WTC11 (cell line): ENCODE data around the gene NEUROG2.

ENCODE experiments used
- ELF4 ChIP-seq: sonication (generic); formaldehyde crosslinking; IDR thresholded peaks from 2 replicates; pipeline ENCODE4 v1.8.1; 2022; ENCODE audit warnings: low read depth, mild to moderate bottlenecking, moderate library complexity, missing genetic modification reagents
- FOXK1 ChIP-seq: sonication (generic); formaldehyde crosslinking; IDR thresholded peaks from 2 replicates; pipeline ENCODE4 v1.8.0; 2022; ENCODE audit warnings: mild to moderate bottlenecking, moderate library complexity, missing genetic modification reagents
- JUN ChIP-seq: sonication (generic); formaldehyde crosslinking; IDR thresholded peaks from 2 replicates; pipeline ENCODE4 v1.8.0; 2023; ENCODE audit warnings: mild to moderate bottlenecking, missing genetic modification reagents
- NR1H2 ChIP-seq: sonication (generic); formaldehyde crosslinking; IDR thresholded peaks from 2 replicates; pipeline ENCODE4 v1.9.0; 2021; ENCODE audit warnings: mild to moderate bottlenecking, moderate library complexity, missing genetic modification reagents
- TF ChIP-seq, protein P1 (sequence below): fragments of 250-450 bp; sonication (Bioruptor Pico); IDR thresholded peaks from 2 replicates; pipeline ENCODE4 v1.9.0; 2021; ENCODE audit warnings: moderate library complexity, mild to moderate bottlenecking, inconsistent platforms, borderline replicate concordance
- TF ChIP-seq, protein P2 (sequence below): sonication (generic); formaldehyde crosslinking; IDR thresholded peaks from 2 replicates; pipeline ENCODE4 v1.8.0; 2022; ENCODE audit warnings: mild to moderate bottlenecking, missing genetic modification reagents
- TF ChIP-seq, protein P3 (sequence below): sonication (generic); formaldehyde crosslinking; IDR thresholded peaks from 2 replicates; pipeline ENCODE4 v1.8.1; 2023; ENCODE audit warnings: mild to moderate bottlenecking, moderate library complexity, missing genetic modification reagents
- TF ChIP-seq, protein P4 (sequence below): sonication (generic); formaldehyde crosslinking; conservative IDR thresholded peaks from 2 replicates; pipeline ENCODE4 v1.8.1; 2023; ENCODE audit warnings: mild to moderate bottlenecking, low read depth, missing genetic modification reagents, moderate library complexity

DNA sequence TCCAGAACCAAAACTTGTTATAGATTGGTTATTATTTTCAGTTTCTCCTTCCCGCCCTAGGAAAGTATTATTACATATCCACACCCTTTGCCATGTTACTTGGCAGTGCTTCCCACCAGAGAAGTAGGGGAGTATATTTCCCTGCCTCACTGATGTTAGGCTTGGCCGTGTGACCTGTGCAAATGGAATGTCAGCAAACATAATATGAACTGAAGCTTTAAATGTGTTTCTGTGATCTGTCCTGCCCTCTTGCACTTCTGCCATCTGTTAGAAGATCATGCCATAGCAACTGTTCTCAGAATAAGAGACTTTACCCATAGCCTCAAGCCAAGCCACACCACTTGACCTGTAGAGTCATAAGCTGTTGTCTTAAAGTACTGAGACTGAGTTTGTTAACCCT, 36.7 kb upstream of the NEUROG2 start:
- TF ChIP-seq NR1H2 (no peak), ELF4 (CRISPR knock-in tag) (no peak), FOXK1 (CRISPR knock-in tag) (no peak), JUN (no peak)
- TF ChIP-seq, protein P1, sequence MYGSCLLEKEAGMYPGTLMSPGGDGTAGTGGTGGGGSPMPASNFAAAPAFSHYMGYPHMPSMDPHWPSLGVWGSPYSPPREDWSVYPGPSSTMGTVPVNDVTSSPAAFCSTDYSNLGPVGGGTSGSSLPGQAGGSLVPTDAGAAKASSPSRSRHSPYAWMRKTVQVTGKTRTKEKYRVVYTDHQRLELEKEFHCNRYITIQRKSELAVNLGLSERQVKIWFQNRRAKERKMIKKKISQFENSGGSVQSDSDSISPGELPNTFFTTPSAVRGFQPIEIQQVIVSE = no peak
- TF ChIP-seq, protein P2, sequence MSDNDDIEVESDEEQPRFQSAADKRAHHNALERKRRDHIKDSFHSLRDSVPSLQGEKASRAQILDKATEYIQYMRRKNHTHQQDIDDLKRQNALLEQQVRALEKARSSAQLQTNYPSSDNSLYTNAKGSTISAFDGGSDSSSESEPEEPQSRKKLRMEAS (CRISPR knock-in tag) = no peak
- TF ChIP-seq, protein P3, sequence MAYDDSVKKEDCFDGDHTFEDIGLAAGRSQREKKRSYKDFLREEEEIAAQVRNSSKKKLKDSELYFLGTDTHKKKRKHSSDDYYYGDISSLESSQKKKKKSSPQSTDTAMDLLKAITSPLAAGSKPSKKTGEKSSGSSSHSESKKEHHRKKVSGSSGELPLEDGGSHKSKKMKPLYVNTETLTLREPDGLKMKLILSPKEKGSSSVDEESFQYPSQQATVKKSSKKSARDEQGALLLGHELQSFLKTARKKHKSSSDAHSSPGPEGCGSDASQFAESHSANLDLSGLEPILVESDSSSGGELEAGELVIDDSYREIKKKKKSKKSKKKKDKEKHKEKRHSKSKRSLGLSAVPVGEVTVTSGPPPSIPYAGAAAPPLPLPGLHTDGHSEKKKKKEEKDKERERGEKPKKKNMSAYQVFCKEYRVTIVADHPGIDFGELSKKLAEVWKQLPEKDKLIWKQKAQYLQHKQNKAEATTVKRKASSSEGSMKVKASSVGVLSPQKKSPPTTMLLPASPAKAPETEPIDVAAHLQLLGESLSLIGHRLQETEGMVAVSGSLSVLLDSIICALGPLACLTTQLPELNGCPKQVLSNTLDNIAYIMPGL = no peak
- TF ChIP-seq, protein P4, sequence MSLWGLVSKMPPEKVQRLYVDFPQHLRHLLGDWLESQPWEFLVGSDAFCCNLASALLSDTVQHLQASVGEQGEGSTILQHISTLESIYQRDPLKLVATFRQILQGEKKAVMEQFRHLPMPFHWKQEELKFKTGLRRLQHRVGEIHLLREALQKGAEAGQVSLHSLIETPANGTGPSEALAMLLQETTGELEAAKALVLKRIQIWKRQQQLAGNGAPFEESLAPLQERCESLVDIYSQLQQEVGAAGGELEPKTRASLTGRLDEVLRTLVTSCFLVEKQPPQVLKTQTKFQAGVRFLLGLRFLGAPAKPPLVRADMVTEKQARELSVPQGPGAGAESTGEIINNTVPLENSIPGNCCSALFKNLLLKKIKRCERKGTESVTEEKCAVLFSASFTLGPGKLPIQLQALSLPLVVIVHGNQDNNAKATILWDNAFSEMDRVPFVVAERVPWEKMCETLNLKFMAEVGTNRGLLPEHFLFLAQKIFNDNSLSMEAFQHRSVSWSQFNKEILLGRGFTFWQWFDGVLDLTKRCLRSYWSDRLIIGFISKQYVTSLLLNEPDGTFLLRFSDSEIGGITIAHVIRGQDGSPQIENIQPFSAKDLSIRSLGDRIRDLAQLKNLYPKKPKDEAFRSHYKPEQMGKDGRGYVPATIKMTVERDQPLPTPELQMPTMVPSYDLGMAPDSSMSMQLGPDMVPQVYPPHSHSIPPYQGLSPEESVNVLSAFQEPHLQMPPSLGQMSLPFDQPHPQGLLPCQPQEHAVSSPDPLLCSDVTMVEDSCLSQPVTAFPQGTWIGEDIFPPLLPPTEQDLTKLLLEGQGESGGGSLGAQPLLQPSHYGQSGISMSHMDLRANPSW = no peak
